ENCODE measurements around the gene STAT5B. TPM values are rescaled to one million over a fixed set of nuclear protein-coding genes. Genes with fewer than 3 reads are reported as not detected.
"Not testable (repeated sequence)": the region's sequence is repeated elsewhere in the genome, so short reads cannot be mapped to it uniquely, and the experiment has no call there.

The STAT5B gene
- total RNA-seq, 1 experiment from 2014 or later: 14.4 TPM

GRCh38 chr17:42227849-42228700 is 48.1 kb downstream of the STAT5B start:
- in situ Hi-C loops (cut with HindIII; ENCODE audit: low pct_unique_long_range_greater_than_20kb, low sequenced_read_pairs): no loop called here
- DNase-seq (ENCODE audit: low read depth): no peak

GRCh38 chr17:42225646-42226045 is 50.5 kb downstream of the STAT5B start:
- in situ Hi-C loops (cut with HindIII; ENCODE audit: low pct_unique_long_range_greater_than_20kb, low sequenced_read_pairs): no loop called here
- DNase-seq (ENCODE audit: low read depth): no peak

DNA sequence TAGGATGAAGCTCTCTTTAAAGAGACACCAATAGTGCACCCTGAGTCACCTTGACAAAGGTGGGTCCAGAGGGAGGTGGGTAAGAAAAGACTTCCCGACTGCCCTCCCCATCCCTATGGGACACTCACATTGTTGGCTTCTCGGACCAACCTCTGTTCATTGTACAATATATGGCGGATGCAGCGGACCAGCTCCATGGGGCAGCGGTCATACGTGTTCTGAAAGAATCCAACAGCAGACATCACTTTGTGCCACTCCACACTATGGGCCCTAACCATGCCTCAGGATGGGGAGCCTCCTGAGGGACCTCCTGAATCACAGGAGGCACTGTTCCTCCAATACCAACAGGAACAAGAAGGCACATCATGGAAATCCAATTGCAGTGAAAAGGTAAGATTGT is 51.5 kb downstream of the STAT5B start:
- no peak for DNase-seq (ENCODE audit: low read depth)
- in situ Hi-C loops (cut with HindIII; ENCODE audit: low pct_unique_long_range_greater_than_20kb, low sequenced_read_pairs): no loop called here

DNA sequence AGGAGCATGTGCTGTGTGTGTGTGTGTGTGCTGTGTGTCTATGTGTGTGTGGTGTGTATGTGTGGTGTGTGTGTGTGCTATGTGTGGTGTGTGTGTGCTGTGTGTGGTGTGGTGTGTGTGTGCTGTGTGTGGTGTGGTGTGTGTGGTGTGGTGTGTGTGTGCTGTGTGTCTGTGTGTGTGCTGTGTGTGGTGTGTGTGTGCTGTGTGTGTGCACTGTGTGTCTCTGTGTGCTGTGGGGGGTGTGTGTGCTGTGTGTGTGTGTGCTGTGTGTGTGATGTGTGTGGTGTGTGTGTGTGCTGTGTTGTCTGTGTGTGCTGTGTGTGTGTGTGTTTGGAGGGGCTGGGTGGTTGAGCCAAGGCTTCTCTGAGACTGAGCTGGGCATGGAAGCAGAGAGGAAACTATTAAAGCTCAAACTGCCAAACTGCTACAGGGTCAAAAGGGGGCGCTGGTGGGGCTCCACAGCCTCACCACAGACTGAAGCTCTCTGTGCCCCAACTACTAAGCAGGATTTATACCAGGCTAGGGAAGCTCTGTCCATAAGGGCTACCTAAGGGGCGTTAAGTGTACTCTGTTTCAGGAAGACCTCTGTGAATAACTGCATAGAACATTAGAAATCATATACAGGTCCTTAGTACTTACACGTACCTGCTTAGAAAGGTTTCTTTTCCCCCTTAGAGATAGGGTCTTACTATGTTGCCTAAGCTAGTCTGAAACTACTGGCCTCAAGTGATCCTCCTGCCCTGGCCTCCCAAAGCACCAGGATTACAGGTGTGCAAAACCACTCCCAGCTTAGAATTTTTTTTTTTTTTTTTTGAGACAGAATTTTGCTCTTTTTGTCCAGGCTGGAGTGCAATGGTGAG is 54.1 kb downstream of the STAT5B start:
- peak; percentile 18 for DNase-seq (ENCODE audit: low read depth)
- in situ Hi-C loops (cut with HindIII; ENCODE audit: low pct_unique_long_range_greater_than_20kb, low sequenced_read_pairs): no loop called here

GRCh38 chr17:42219280-42219679 is 56.9 kb downstream of the STAT5B start:
- DNase-seq (ENCODE audit: low read depth); in situ Hi-C loops (cut with HindIII; ENCODE audit: low pct_unique_long_range_greater_than_20kb, low sequenced_read_pairs): not testable (repeated sequence)

DNA sequence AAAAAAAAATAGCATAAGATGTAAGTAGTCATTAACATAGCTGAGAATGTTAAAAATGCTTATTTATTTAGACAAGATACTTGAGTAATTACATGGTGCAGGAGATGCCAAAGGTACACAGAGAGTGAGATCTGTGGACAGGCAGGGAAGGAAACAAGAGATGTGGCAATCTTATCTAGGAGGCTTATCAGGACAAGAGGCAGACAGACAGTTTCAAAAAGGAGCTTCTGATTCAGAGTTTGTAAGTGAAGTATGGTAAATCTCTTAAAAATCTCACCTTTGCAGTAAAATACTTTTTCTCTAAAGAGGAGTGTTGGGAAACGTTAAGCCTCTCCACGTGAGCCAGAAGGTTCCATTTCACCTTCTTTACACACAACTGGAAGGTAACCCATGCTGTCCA is 62.0 kb downstream of the STAT5B start:
- no peak for DNase-seq (ENCODE audit: low read depth)
- in situ Hi-C loops (cut with HindIII; ENCODE audit: low pct_unique_long_range_greater_than_20kb, low sequenced_read_pairs): no loop called here

GRCh38 chr17:42212382-42212781 is 63.8 kb downstream of the STAT5B start:
- in situ Hi-C loops (cut with HindIII; ENCODE audit: low pct_unique_long_range_greater_than_20kb, low sequenced_read_pairs): no loop called here
- DNase-seq (ENCODE audit: low read depth): no peak

DNA sequence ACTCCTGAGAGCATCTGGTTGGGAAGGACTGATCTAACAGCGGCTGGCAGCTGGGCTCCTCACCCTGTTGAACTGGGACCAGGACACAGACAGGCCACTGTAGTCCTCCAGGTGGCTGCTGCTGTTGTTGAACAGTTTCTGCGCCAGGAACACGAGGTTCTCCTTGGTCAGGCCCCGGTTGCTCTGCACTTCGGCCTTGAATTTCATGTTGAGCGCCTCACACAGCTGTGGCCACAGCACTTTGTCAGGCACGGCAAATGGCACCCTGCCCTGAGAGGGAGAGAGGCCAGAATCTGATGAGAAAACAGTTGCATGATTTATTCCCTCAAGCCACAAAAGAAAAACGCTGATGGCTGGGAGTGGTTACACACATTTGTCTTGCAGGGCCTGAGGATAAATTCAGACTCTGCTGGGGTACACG is 64.3 kb downstream of the STAT5B start:
- DNase-seq (ENCODE audit: low read depth); in situ Hi-C loops (cut with HindIII; ENCODE audit: low pct_unique_long_range_greater_than_20kb, low sequenced_read_pairs): not testable (repeated sequence)

DNA sequence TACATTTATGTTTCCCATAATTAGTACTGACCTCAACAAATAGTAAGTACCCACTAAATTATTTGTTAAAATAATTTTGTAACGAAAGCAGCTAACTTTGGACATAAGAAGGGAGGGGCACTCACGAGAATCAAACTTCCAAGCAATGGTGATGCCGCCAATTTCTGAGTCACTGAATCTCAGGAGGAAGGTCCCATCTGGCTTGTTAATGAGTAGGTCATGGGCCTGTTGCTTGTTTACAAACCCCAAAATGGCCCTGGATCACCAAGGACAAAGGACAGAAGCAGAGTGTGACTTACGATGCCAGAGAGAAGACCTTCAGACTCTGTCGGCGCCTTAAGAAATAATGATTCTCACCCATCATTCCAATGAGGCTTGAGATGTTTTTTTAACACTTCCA is 66.1 kb downstream of the STAT5B start:
- in situ Hi-C loops (cut with HindIII; ENCODE audit: low pct_unique_long_range_greater_than_20kb, low sequenced_read_pairs): no loop called here

GRCh38 chr17:42206153-42206612 is 70.0 kb downstream of the STAT5B start:
- in situ Hi-C loops (cut with HindIII; ENCODE audit: low pct_unique_long_range_greater_than_20kb, low sequenced_read_pairs): loop anchor here (10.0 kb wide), 1 partner anchor 69 kb away; the partner anchor contains the start of gene STAT5B
- not testable (repeated sequence) for DNase-seq (ENCODE audit: low read depth)

More for the DNA sequence above, 66.1 kb downstream of the STAT5B start:
- no peak for DNase-seq (ENCODE audit: low read depth)

GRCh38 chr17:42203354-42203753 is 72.8 kb downstream of the STAT5B start:
- in situ Hi-C loops (cut with HindIII; ENCODE audit: low pct_unique_long_range_greater_than_20kb, low sequenced_read_pairs): loop anchor here (10.0 kb wide), 1 partner anchor 71 kb away; the partner anchor contains the start of gene STAT5B
- DNase-seq (ENCODE audit: low read depth): peak; percentile 33

- in situ Hi-C loops (cut with HindIII; ENCODE audit: low pct_unique_long_range_greater_than_20kb, low sequenced_read_pairs): loop anchor here (10.0 kb wide), 1 partner anchor 72 kb away; the partner anchor contains the start of gene STAT5B
- DNase-seq (ENCODE audit: low read depth): no peak
Measured at GRCh38 chr17:42202696-42203095, 73.5 kb downstream of the STAT5B start.

- in situ Hi-C loops (cut with HindIII; ENCODE audit: low pct_unique_long_range_greater_than_20kb, low sequenced_read_pairs): loop anchor here (10.0 kb wide), 1 partner anchor 73 kb away; the partner anchor contains the start of gene STAT5B
- DNase-seq (ENCODE audit: low read depth): no peak
Measured at GRCh38 chr17:42202159-42202558, 74.0 kb downstream of the STAT5B start.

DNA sequence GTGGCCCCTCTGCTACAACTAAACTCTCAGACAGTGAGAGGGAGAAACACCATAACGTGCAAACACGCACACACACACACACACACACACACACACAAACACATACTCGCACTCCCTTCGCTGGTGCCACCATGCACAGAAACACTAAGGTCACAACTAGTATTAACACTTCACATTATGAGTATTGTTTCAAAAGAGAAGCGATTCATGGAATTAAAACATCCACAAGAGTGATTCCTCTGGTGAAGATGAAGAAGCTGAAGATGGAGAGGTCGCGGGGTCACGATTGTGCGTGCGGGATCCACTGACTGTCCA is 74.8 kb downstream of the STAT5B start:
- in situ Hi-C loops (cut with HindIII; ENCODE audit: low pct_unique_long_range_greater_than_20kb, low sequenced_read_pairs): loop anchor here (10.0 kb wide), 1 partner anchor 73 kb away; the partner anchor contains the start of gene STAT5B
- no peak for DNase-seq (ENCODE audit: low read depth)

GRCh38 chr17:42200706-42201457 is 75.3 kb downstream of the STAT5B start:
- DNase-seq (ENCODE audit: low read depth): no peak
- in situ Hi-C loops (cut with HindIII; ENCODE audit: low pct_unique_long_range_greater_than_20kb, low sequenced_read_pairs): loop anchor here (10.0 kb wide), 1 partner anchor 74 kb away; the partner anchor contains the start of gene STAT5B

DNA sequence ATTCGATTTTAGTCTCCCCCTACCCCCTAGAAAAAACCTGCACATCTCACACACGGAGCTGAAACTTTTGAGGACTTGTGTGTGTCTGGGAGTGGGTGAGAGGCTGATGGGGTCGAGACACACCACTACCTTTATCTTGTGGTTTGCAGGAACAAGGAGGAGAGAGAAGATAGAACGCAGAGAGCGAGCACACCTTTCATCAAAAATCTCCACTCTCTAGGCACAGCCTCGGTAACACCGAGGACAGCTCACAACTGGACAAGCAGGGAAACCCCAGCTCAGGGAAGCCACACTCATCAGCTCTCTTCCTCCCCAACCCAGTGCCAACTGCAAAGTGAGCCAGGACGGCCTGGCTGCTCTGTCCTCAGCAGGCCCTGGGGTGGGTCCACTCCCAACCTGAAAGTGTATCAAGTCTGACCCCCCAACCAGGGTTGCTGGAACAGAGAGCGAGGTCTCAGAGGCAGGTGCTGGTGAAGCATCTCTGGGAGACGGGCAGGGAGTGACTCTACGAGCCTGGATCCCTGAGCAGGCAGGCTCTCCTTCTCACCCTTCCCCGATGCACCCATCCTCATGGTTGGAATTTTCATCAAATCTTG is 76.7 kb downstream of the STAT5B start:
- in situ Hi-C loops (cut with HindIII; ENCODE audit: low pct_unique_long_range_greater_than_20kb, low sequenced_read_pairs): loop anchor here (10.0 kb wide), 1 partner anchor 75 kb away; the partner anchor contains the start of gene STAT5B
- DNase-seq (ENCODE audit: low read depth): no peak

DNA sequence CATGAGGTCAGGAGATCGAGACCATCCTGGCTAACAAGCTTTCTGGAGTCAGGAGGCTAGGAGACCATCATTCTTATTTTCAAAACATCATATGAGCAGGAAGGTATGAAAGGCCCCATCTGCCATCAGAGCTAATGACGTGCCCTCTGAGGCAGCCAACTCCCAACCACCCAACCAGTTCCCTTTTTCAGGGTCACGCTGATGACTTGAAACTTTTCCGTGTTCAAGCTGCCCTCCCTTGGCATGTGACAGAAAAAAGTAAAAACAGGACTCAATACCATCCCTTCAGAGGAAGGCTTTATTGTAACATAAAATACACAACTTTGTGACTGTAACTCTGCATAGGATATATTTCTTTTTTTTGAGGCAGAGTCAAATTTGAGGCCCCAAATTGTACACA is 77.3 kb downstream of the STAT5B start:
- in situ Hi-C loops (cut with HindIII; ENCODE audit: low pct_unique_long_range_greater_than_20kb, low sequenced_read_pairs): no loop called here

More for the DNA sequence above, 77.3 kb downstream of the STAT5B start:
- DNase-seq (ENCODE audit: low read depth): no peak
